Motor neuron (in vitro differentiated cells): ENCODE measurements around the gene GRAMD4. TPM values are rescaled to one million over a fixed set of nuclear protein-coding genes. Genes with fewer than 3 reads are reported as not detected.
A peak's percentile ranks its signal among the peaks of the same experiment; 100 is the strongest.

Experiments used
- ATAC-seq, 8 experiments: fragments of 200-7000 bp; cut with Tn5 transposase; replicated peaks in 6 of 8; 2 replicates each; pipeline ENCODE4 v1.8.0; 2021; ENCODE audit warnings: mild to moderate bottlenecking in 8 of 8, moderate library complexity in 8 of 8
- H3K27ac ChIP-seq, 2 donors: fragments of 250-450 bp; sonication (Bioruptor Pico); 2 replicates each; pipeline ENCODE4 v1.9.0; 2021; ENCODE audit warnings: antibody characterized with exemption in 2 of 2, mild to moderate bottlenecking in 2 of 2, moderate library complexity in 1 of 2
- H3K4me1 ChIP-seq, 2 donors: fragments of 250-450 bp; sonication (Bioruptor Pico); replicated peaks in 1 of 2; 2 replicates each; pipeline ENCODE4 v1.6.1; 2021; ENCODE audit warnings: antibody characterized with exemption in 2 of 2, mild to moderate bottlenecking in 2 of 2, moderate library complexity in 1 of 2
- H3K4me3 ChIP-seq, 5 donors: fragments of 250-450 bp; sonication (Bioruptor Pico); 2 replicates each; pipeline ENCODE4 v1.9.0; 2021; ENCODE audit warnings: antibody characterized with exemption in 5 of 5, mild to moderate bottlenecking in 5 of 5, moderate library complexity in 4 of 5
- WGBS, 10 experiments: fragments of 450-650 bp; shearing (Covaris generic); methylation state at CpG; one replicate each; pipeline ENCODE4 v1.0.0; 2022; 5-methylcytosine and 5-hydroxymethylcytosine counted together
- in situ Hi-C, 9 experiments: fragments of 400-800 bp; cut with MboI; loops; one replicate each; pipeline ENCODE4 v1.15.0; 2021; ENCODE audit warnings: low sequenced_read_pairs in 9 of 9, low pct_unique_long_range_greater_than_20kb in 2 of 9; ENCODE audit not compliant: unreplicated experiment in 9 of 9
- total RNA-seq, 8 experiments: library from RNA; unstranded; fragments of 300-600 nt; gene quantifications; 2 replicates each; pipeline versions ENCODE4 v1.2.3 to v1.2.4, GENCODE V29; 2022

The GRAMD4 gene
- total RNA-seq, 8 experiments from 2014 or later: 4.3 to 28.8 (median 20.2) TPM

GRCh38 chr22:46587061-46587460, 33.1 kb upstream of the GRAMD4 start:
- 100% methylated on average over 1 to 2 of the region's 9 CpGs; no CpG with 5 or more reads in 8 of the 10 experiments for WGBS, 10 experiments
- H3K4me1 ChIP-seq: peaks cover 14 to 43% of the 10 kb centered on the region in 2 donors
- no peak for ATAC-seq
- in situ Hi-C loops: no loop called here
- no peak overlapping the region for H3K4me3 ChIP-seq
- no peak overlapping the region for H3K27ac ChIP-seq

GRCh38 chr22:46587492-46588278, 32.5 kb upstream of the GRAMD4 start:
- H3K4me1 ChIP-seq: peaks cover 14 to 43% of the 10 kb centered on the region in 2 donors
- no peak overlapping the region for H3K4me3 ChIP-seq
- in situ Hi-C loops: no loop called here
- no peak overlapping the region for H3K27ac ChIP-seq
- WGBS, 10 experiments: 60 to 100% (median 80%) methylated on average over 1 to 2 of the region's 21 CpGs; no CpG with 5 or more reads in 7 of the 10 experiments
- peak in 2 of 8 experiments; percentile 9 to 11 for ATAC-seq

DNA sequence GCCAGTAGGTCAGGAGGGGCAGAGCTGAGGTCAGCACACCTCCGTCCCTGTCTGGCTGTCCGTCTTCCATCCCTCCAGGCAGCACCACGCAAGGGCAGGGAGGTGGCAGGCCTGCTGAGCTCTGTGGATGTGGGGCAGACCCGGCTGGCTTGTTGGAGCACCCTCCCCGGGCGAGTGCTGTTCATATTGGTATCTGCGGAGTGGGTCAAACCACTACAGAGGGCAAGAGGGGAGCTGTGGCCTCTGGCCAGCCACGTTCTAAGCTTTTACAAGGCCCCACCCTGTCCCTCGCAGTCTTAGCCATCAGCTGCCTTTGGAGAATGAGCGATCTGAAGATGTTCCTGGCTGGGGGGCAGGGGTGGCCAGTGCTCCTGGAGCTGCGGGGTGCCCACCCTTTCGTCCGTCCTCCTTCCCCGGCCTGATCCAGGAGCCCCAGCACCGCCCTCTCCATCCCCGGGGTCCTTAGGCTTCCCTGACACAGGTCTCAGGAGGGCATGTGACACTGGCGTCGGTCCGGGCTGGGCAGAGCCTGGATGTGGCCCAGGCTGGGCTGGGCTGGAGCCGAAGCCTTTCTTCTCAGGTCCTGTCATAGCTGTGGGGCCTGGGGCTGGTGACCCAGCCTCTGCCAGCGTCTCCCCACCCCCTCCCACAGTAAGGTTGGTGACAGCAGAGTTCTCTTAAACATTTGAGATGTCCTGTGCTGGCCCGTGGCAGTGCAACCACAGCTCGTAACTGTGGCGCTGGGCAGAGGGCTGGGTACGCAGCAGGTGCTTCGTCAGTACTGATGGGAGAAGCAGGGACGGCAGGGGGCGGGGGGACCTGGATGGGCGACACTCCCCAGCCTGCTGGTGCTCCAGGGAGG, 31.7 kb upstream of the GRAMD4 start:
- peak in 6 of 8 experiments; percentile 38 to 67 (median 54) for ATAC-seq
- WGBS, 10 experiments: 0 to 80% (median 48%) methylated on average over 1 to 2 of the region's 29 CpGs; no CpG with 5 or more reads in 6 of the 10 experiments
- in situ Hi-C loops: no loop called here
- Histone ChIP-seq H3K4me3 (no peak overlapping the region), H3K27ac (no peak overlapping the region), H3K4me1 (peaks cover 14 to 43% of the 10 kb centered on the region in 2 donors)

- 100% methylated on average over 1 of the region's 9 CpGs; no CpG with 5 or more reads in 9 of the 10 experiments for WGBS, 10 experiments
- Histone ChIP-seq H3K4me1 (peaks cover 14 to 43% of the 10 kb centered on the region in 2 donors), H3K4me3 (no peak overlapping the region), H3K27ac (no peak overlapping the region)
- ATAC-seq: peak in 2 of 8 experiments; percentile 2 to 3
- in situ Hi-C loops: no loop called here
Measured at GRCh38 chr22:46589141-46589748, 30.9 kb upstream of the GRAMD4 start.

DNA sequence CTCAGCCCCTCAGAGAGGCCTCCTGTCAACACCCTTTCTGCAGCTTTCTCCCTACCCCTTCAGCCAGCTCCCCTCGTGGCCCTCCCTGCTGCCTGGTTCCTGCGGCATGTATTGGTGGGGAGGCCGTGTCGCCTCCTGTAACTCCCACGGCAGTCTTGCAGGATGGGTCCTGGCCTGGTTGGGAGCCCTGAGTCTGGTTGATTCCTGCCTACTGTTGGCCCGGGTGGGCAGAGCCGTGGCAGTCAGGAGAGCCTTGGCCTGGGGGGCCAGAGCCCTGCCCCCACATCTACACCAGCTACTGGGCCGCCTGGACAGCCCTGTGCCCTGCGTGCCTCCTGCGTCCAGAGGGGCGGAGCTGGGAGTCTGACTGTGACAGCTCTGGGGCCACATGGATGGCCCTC, 30.3 kb upstream of the GRAMD4 start:
- Histone ChIP-seq H3K4me1 (peaks cover 7 to 37% of the 10 kb centered on the region in 2 donors), H3K4me3 (no peak overlapping the region), H3K27ac (no peak overlapping the region)
- WGBS, 10 experiments: 60% methylated on average over 1 of the region's 11 CpGs; no CpG with 5 or more reads in 9 of the 10 experiments
- in situ Hi-C loops: no loop called here
- ATAC-seq: peak in 5 of 8 experiments; percentile 15 to 55 (median 31)

DNA sequence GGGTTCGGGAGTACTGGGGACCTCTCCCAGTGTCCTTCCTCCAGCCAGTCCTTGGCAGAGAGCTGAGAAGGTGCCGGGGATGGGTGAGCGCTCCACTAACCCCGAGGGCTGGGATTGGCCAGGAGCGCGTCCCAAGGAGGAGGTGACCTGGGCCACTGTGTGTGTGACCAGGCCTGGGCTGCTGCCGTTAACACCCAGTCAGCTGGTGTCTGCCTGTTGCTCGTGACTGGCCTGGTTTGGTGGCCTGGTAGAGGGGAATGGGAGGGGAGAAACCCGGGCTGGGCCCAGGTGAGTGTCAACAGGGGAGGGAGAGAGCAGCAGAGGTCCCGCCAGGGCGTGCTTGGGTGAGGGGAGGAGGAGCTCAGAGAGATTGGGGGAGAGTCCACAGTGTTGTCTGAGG, 29.9 kb upstream of the GRAMD4 start:
- in situ Hi-C loops: no loop called here
- Histone ChIP-seq H3K27ac (no peak overlapping the region), H3K4me3 (no peak overlapping the region), H3K4me1 (peaks cover 6 to 32% of the 10 kb centered on the region in 2 donors)
- WGBS, 10 experiments: 50 to 100% (median 57%) methylated on average over 1 to 6 of the region's 11 CpGs; no CpG with 5 or more reads in 7 of the 10 experiments
- ATAC-seq: peak in 1 of 8 experiments; percentile 3

- Histone ChIP-seq H3K4me1 (peaks cover 9 to 30% of the 10 kb centered on the region in 2 donors), H3K27ac (no peak overlapping the region), H3K4me3 (no peak overlapping the region)
- in situ Hi-C loops: no loop called here
- 77 to 100% (median 80%) methylated on average over 1 to 5 of the region's 8 CpGs; no CpG with 5 or more reads in 7 of the 10 experiments for WGBS, 10 experiments
- ATAC-seq: no peak
Measured at GRCh38 chr22:46591930-46592329, 28.3 kb upstream of the GRAMD4 start.

GRCh38 chr22:46592390-46592872, 27.8 kb upstream of the GRAMD4 start:
- 0 to 96% (median 85%) methylated on average over 1 to 7 of the region's 13 CpGs; no CpG with 5 or more reads in 1 of the 10 experiments for WGBS, 10 experiments
- Histone ChIP-seq H3K4me3 (no peak overlapping the region), H3K27ac (no peak overlapping the region), H3K4me1 (peaks cover 9 to 30% of the 10 kb centered on the region in 2 donors)
- ATAC-seq: peak in 1 of 8 experiments; percentile 78
- in situ Hi-C loops: no loop called here

DNA sequence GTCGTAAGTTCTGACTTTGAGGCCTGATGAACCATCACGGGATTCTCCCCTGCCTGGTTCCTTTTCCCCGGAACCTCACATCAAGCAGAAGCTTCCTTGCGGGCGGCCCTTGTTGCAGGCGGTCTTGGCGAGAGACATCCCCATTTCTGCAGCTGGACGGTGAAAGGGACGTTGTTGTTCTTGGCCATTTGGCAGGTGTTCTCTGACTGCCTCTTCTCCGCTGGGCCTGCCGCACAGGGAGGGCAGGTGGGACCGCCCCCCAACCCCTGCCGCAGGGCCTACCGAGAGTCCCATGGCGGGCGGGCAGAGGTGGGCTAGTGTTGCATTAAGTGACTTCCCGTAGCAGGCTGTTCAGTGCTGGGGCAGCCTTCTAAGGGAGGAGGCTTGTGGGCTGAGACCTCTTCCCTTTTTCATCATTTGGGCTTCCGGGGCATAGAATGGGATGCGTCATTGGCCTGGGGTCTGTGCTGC, 26.9 kb upstream of the GRAMD4 start:
- 80 to 100% (median 93%) methylated on average over 1 to 10 of the region's 19 CpGs; no CpG with 5 or more reads in 2 of the 10 experiments for WGBS, 10 experiments
- no peak overlapping the region for H3K27ac ChIP-seq
- peaks cover 6 to 23% of the 10 kb centered on the region in 2 donors for H3K4me1 ChIP-seq
- in situ Hi-C loops: no loop called here
- no peak for ATAC-seq
- H3K4me3 ChIP-seq: no peak overlapping the region

- no peak for ATAC-seq
- Histone ChIP-seq H3K4me3 (no peak overlapping the region), H3K4me1 (peaks cover 3 to 15% of the 10 kb centered on the region in 2 donors), H3K27ac (no peak overlapping the region)
- in situ Hi-C loops: no loop called here
- 91% methylated on average over 4 of the region's 15 CpGs; no CpG with 5 or more reads in 9 of the 10 experiments for WGBS, 10 experiments
Measured at GRCh38 chr22:46593996-46594946, 25.9 kb upstream of the GRAMD4 start.

- no peak for ATAC-seq
- Histone ChIP-seq H3K4me3 (no peak overlapping the region), H3K27ac (no peak overlapping the region), H3K4me1 (peaks cover 3 to 8% of the 10 kb centered on the region in 2 donors)
- 92 to 97% methylated on average over 6 to 15 of the region's 17 CpGs; no CpG with 5 or more reads in 8 of the 10 experiments for WGBS, 10 experiments
- in situ Hi-C loops: no loop called here
Measured at GRCh38 chr22:46594947-46595298, 25.3 kb upstream of the GRAMD4 start.

- no peak overlapping the region for H3K4me3 ChIP-seq
- H3K4me1 ChIP-seq: peaks cover 2 to 3% of the 10 kb centered on the region in 2 donors
- H3K27ac ChIP-seq: no peak overlapping the region
- in situ Hi-C loops: no loop called here
- peak in 1 of 8 experiments; percentile 21 for ATAC-seq
- 60 to 100% methylated on average over 1 of the region's 8 CpGs; no CpG with 5 or more reads in 8 of the 10 experiments for WGBS, 10 experiments
Measured at GRCh38 chr22:46595545-46595944, 24.6 kb upstream of the GRAMD4 start.
